ENCODE measurements around the gene TRNT1.

The TRNT1 gene

GRCh38 chr3:3110749-3111361 is 15.9 kb upstream of the TRNT1 start:
- DNase-seq (ENCODE audit: low read depth, low spot score) = no peak

GRCh38 chr3:3113042-3113709 is 13.6 kb upstream of the TRNT1 start:
- DNase-seq (ENCODE audit: low read depth, low spot score) = no peak

- no peak for DNase-seq (ENCODE audit: low read depth, low spot score)
These were observed 9.1 kb upstream of the TRNT1 start for GRCh38 chr3:3117651-3118050.

- DNase-seq (ENCODE audit: low read depth, low spot score) = no peak
These were observed 7.3 kb upstream of the TRNT1 start for GRCh38 chr3:3119393-3119851.

- DNase-seq (ENCODE audit: low read depth, low spot score) = no peak
These were observed 763 bp upstream of the TRNT1 start for GRCh38 chr3:3125977-3126376.

GRCh38 chr3:3127432-3128010 is 781 bp downstream of the TRNT1 start:
- DNase-seq (ENCODE audit: low read depth, low spot score) = no peak

GRCh38 chr3:3129579-3129978 is 2.8 kb downstream of the TRNT1 start:
- no peak for DNase-seq (ENCODE audit: low read depth, low spot score)

GRCh38 chr3:3133500-3133899 is 6.8 kb downstream of the TRNT1 start:
- no peak for DNase-seq (ENCODE audit: low read depth, low spot score)

- DNase-seq (ENCODE audit: low read depth, low spot score) = no peak
These were observed 8.2 kb downstream of the TRNT1 start for GRCh38 chr3:3134750-3135448.

GRCh38 chr3:3137526-3137925 is 10.8 kb downstream of the TRNT1 start:
- no peak for DNase-seq (ENCODE audit: low read depth, low spot score)

- no peak for DNase-seq (ENCODE audit: low read depth, low spot score)
These were observed 15.2 kb downstream of the TRNT1 start for GRCh38 chr3:3141939-3142338.

- DNase-seq (ENCODE audit: low read depth, low spot score) = no peak
These were observed 19.1 kb downstream of the TRNT1 start for GRCh38 chr3:3145831-3146230.

GRCh38 chr3:3149560-3149959 is 22.8 kb downstream of the TRNT1 start:
- no peak for DNase-seq (ENCODE audit: low read depth, low spot score)

GRCh38 chr3:3151513-3151912 is 24.8 kb downstream of the TRNT1 start:
- no peak for DNase-seq (ENCODE audit: low read depth, low spot score)

- DNase-seq (ENCODE audit: low read depth, low spot score) = no peak
These were observed 28.3 kb downstream of the TRNT1 start for GRCh38 chr3:3154879-3155610.

GRCh38 chr3:3157484-3157883 is 30.7 kb downstream of the TRNT1 start:
- no peak for DNase-seq (ENCODE audit: low read depth, low spot score)

GRCh38 chr3:3160826-3161225 is 34.1 kb downstream of the TRNT1 start:
- DNase-seq (ENCODE audit: low read depth, low spot score) = no peak

- DNase-seq (ENCODE audit: low read depth, low spot score) = no peak
These were observed 38.5 kb downstream of the TRNT1 start for GRCh38 chr3:3165241-3165640.

GRCh38 chr3:3165650-3166049 is 38.9 kb downstream of the TRNT1 start:
- no peak for DNase-seq (ENCODE audit: low read depth, low spot score)

- DNase-seq (ENCODE audit: low read depth, low spot score) = no peak
These were observed 44.3 kb downstream of the TRNT1 start for GRCh38 chr3:3170998-3171397.

- DNase-seq (ENCODE audit: low read depth, low spot score) = no peak
These were observed 45.9 kb downstream of the TRNT1 start for GRCh38 chr3:3172627-3173026.
